A673 (cell line): ENCODE data around the gene QRFP.

Experiments
- CTCF ChIP-seq: fragments of 300-800, 200-600 bp; sonication (generic); conservative IDR thresholded peaks from 2 replicates; pipeline ENCODE4 v1.5.1; 2017; ENCODE audit warnings: low read depth, mild to moderate bottlenecking, antibody characterized with exemption, low read length, moderate library complexity, mixed read lengths
- EZH2 ChIP-seq: fragments of 200-600 bp; sonication (generic); IDR thresholded peaks from 2 replicates; pipeline ENCODE4 v1.6.1; 2017; ENCODE audit warnings: borderline replicate concordance, low read depth, mild to moderate bottlenecking, mixed read lengths, antibody characterized with exemption, low read length; ENCODE audit not compliant: poor library complexity, severe bottlenecking

- TF ChIP-seq CTCF (no peak), EZH2 (no peak)
These were observed 10.9 kb downstream of the QRFP start for GRCh38 chr9:130885484-130886375.
